ENCODE results near the gene ENTREP1. TPM values are rescaled to one million over a fixed set of nuclear protein-coding genes. Genes with fewer than 3 reads are reported as not detected.
"Not testable (repeated sequence)": the region's sequence is repeated elsewhere in the genome, so short reads cannot be mapped to it uniquely, and the experiment has no call there.

Gene ENTREP1, protein sequence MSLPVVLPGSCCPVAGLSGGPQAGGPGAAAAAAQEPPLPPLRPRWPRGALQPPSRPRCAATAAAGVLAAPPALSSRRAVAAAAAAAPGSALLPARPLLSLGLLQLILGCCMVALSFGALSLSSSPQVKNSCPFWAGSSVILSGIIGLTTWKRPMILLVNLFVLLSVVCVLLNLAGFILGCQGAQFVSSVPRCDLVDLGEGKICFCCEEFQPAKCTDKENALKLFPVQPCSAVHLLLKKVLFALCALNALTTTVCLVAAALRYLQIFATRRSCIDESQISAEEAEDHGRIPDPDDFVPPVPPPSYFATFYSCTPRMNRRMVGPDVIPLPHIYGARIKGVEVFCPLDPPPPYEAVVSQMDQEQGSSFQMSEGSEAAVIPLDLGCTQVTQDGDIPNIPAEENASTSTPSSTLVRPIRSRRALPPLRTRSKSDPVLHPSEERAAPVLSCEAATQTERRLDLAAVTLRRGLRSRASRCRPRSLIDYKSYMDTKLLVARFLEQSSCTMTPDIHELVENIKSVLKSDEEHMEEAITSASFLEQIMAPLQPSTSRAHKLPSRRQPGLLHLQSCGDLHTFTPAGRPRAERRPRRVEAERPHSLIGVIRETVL
- 1 to 10 TPM; 3.3 to 6.5 TPM for total RNA-seq
- long read RNA-seq, donor 1, partial matches to known transcripts, result 3 of 5 reads
- long read RNA-seq, donor 1, other reads (novel, unspliced or antisense), result 2 of 5 reads
- long read RNA-seq, donor 2, partial matches to known transcripts, result 7 of 8 reads
- long read RNA-seq, donor 2, other reads (novel, unspliced or antisense), result 0 of 8 reads

DNA sequence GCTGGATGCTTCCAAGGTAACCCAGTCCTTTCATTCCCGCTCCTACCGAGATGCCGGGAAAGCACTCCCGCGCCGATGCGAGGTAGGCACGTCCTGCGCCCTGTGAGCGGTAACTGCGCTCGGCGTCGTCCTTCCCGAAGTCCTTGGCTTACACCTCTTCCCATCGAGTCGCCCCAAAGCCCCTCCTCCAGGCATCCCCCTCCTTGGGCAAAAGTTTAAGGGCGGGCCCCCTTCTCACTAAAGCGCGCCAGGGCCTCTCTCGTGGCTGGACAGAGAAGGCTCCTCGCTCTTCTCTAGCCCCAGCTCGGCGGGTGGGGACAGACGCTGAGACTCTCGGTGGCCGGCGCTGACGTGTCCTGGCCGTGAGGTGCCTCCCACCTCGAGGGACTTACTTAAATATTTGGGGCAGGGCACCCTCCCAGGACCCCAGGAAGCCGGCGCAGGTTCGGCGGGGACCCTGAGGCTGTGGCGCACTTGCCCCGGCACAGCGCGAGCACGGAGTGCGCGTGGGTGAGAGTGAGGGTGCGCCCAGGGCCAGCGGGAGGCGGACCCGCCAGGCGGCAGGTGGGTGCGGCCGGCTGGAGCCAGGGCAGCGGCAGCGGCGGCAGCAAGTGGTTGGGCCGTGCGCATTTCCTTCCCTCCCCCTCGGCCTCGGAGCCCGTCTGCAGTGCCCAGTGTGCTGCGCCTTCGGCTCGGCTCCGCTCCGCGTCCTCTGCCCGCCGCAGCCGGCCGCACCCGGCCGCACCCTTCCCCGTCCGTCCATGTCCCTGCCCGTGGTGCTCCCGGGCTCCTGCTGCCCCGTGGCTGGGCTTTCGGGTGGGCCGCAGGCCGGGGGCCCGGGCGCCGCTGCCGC is at the start of gene ENTREP1:
ENTREP1 (plus strand) TSS at position 667 of the 853 bp plus-strand sequence; CDS start at position 762, 95 bp downstream.
- intact Hi-C loops (cut with DNase I), result no loop called here
- peak; percentile 85 for DNase-seq (ENCODE audit: low spot score)

DNA sequence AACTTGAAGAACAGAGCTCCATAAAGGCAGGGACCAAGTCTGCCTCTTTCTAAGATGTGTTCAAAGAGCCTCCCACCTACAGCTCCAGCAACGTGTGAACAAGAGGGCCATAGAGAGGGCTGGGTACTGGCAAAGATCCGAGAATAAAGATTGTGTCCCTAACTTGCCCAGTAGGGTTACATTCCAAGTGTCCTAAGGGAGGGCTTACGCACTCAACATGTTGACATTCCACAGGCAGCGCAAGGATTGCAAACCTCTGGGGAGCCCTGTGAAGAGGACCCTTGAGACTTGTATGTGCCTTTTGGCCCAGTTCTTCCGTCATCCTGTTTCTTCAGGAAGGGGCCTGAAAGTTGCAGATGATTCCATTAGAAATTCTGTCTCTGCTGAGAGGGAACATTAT is 48.2 kb upstream of the ENTREP1 start:
- DNase-seq (ENCODE audit: low spot score), result no peak
- intact Hi-C loops (cut with DNase I), result no loop called here

DNA sequence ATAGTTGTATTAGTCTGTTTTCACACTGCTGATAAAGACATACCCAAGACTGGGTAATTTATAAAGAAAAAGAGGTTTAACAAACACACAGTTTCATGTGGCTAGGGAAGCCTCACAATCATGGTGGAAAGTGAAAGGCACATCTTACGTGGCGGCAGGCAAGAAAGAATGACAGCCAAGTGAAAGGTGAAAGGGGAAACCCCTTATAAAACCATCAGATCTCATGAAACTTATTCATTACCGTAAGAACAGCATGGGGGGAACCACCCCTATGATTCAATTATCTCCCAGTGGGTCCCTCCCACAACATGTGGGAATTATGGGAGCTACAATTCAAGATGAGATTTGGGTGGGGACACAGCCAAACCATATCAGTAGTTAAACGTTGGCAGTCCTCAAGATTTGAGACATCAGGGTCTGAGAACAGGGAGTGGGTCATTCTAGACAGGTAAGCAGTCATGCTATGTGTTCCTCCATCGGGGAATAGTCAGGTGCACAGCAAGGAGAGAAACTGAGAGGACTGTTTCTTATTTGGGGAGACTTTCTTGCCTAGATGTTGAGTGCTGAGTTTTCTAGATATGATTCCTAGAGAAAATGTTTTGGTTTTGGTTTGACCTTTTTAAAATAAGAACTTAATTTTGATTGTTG is 45.8 kb upstream of the ENTREP1 start:
- intact Hi-C loops (cut with DNase I), result no loop called here
- no peak for DNase-seq (ENCODE audit: low spot score)

DNA sequence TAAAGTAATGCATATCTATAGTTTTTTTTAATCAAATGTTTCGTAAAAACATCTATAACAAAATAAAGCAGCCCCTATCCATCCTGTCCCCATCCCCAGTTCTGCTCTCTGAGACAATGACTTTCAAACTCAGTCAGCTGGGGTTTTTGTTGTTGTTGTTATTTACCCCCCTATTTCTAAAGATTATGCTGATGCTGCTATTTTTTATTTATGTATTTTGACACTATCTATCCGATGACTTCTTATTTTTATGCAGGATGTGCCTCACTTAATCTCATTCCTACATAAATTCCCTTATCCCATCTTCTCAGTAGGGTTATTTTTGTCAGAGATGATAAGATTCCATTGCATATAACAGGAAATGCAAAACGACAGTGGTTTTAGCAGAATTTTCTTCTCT is 45.3 kb upstream of the ENTREP1 start:
- intact Hi-C loops (cut with DNase I), result no loop called here
- DNase-seq (ENCODE audit: low spot score), result no peak

DNA sequence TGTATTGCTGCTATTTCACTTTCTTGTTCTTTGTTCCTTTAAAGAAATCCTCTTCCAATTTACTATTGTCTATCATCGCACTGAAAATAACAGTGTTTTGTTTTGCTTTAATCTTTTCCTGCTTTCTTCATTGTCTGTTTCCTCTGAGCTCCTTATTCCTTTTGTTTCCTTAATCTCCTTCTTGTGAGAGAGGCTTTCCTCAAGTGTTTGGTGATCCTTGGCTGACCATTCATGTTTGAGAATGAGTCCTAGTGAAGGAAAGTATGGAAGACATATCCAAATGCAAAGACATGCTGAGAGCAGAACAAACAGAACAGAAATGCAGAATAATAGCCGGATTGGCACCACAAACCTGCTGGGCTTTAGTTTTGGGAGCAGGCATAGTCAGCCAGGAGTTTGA is 42.0 kb upstream of the ENTREP1 start:
- intact Hi-C loops (cut with DNase I), result no loop called here
- DNase-seq (ENCODE audit: low spot score), result no peak

DNA sequence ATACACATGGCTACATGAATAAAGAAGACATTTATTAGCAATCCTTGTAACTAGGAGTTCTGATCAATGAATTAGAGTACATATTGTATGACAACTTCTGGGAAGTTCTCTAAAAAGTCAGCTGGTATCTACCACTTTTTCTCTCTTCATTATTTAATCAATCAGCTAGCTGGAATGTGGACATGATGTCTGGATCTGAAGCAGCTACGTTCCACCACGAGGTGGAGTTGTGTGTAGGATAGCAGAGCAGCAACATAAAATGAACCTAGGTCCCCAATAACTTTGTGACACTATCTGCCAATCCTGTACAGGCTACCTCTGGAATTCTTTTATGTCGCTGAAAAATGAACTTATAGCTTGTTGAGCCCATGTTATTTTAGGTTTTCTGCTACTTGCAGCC is 32.9 kb upstream of the ENTREP1 start:
- no peak for DNase-seq (ENCODE audit: low spot score)
- intact Hi-C loops (cut with DNase I), result no loop called here

DNA sequence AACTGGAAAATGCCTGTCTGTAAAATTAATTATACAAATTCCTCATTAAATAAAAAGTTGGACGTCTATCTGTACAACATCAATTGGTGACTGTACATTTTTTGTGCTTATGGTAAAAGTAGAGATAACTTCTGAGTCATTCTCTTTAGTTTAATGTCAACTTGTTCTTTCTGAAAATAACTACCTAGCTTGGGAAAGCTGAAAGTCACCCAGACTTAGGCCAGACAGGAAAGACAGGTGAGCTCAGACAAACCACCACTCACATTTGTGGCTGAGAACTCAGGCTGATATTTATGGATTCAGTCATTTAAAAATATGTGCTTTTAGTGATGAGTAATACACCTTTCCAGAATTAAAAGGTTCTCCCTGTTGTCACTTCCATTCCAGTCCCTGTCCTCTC is 31.9 kb upstream of the ENTREP1 start:
- intact Hi-C loops (cut with DNase I), result no loop called here
- no peak for DNase-seq (ENCODE audit: low spot score)

DNA sequence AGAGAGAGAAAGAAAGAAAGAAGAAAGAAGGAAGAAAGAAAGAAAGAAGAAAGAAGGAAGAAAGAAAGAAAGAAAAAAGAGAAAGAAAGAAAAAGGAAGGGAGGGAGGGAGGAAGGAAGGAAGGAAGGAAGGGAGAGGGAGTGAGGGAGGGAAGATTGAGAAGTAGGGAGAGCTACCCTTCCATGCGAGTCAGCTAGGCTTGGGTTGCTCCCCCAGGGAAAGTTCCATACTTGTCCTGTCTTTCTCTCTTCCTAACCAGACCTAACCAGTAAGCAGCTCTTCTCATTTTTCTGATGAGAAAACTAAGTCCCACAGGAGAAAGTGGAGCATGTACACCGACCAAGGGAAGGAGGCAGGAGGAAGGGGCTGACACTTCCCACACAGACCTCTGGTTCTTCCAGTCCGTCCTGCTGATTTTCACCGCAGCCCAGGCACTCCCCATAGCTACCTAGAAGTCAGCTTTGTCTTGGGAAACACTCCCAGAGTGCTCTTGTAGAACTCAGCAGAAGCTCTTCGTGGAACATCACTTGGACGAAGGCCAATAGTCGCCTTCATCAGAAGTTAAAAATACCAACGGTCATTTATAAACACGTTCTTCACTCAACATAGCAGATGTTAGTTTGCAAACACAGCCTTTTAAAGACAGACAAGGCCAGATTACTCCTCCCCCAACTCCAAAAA is 29.0 kb upstream of the ENTREP1 start:
- no peak for DNase-seq (ENCODE audit: low spot score)
- intact Hi-C loops (cut with DNase I), result loop anchor here in 1 of 2 donors (5.0 kb wide), 1 partner anchor 736 kb away; no protein-coding TSS in a partner anchor

DNA sequence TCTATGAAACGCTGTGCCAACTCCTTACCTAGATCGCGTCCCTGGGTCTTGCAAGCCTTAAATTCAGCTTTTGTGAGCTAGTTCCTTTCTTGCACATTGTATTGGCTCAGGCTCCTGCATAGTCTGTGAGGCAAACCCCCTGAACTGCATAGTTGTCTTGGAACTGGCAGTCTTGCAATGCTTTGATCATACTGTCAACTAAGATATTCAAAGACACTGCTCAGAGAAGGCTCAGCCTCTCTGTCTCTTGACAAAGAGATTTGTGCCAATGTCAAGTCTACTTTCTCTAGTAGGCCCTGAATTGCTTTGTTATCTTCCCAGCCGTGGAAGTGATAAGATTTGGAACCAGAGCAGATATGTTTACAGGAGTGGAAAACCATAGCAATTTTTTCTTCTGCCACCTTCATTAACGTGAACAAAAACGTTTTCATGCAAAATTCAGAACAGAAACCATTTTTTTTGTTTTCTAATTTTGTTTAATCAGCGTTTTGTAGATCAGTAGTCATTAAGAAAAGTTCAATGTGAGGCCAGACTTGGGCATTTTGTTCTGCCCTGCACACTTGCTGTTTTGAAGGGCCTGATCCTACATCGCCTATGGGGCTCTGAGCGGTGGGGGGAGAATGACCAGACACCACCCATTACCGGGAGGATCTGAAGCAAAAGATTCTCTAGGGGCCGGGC is 27.6 kb upstream of the ENTREP1 start:
- no peak for DNase-seq (ENCODE audit: low spot score)
- intact Hi-C loops (cut with DNase I), result loop anchor here in 1 of 2 donors (5.0 kb wide), 1 partner anchor 735 kb away; no protein-coding TSS in a partner anchor

DNA sequence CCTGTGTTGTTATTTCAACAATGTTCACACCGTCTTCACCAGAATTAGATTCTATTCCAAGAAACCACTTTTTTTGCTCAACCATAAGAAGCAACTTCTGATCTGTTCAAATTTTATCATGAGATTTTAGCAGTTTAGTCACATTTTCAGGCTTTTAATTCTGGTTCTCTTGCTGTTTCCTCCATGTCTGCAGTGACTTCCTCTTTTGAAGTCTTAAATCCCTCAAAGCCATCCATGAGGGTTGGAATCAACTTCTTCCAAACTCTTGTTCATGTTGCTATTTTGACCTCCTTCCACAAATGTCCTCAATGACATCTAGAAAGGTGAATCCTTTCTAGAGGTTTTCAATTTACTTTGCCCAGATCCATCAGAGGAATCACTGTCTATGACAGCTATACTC is 25.7 kb upstream of the ENTREP1 start:
- intact Hi-C loops (cut with DNase I), result loop anchor here in 1 of 2 donors (5.0 kb wide), 1 partner anchor 733 kb away; no protein-coding TSS in a partner anchor

DNA sequence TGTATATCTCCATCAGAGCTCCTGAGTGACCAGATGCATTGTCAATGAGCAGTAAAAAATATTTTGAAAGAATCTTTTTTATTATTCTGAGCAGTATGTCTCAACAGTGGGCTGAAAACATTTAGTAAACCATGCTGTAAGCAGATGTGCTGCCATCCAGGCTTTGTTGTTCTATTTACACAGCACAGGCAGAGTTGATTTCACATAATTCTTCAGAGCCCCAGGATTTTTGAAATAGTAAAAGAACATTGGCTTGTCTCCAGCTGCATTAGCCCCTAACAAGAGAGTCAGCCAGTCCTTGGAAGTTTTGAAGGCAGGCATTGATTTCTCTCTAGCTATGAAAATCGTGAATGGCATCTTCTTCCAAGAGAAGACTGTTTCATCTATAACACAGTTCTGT is 25.2 kb upstream of the ENTREP1 start:
- intact Hi-C loops (cut with DNase I), result loop anchor here in 1 of 2 donors (5.0 kb wide), 1 partner anchor 732 kb away; no protein-coding TSS in a partner anchor
- DNase-seq (ENCODE audit: low spot score), result no peak

More for the DNA sequence above, 25.7 kb upstream of the ENTREP1 start:
- DNase-seq (ENCODE audit: low spot score), result no peak

DNA sequence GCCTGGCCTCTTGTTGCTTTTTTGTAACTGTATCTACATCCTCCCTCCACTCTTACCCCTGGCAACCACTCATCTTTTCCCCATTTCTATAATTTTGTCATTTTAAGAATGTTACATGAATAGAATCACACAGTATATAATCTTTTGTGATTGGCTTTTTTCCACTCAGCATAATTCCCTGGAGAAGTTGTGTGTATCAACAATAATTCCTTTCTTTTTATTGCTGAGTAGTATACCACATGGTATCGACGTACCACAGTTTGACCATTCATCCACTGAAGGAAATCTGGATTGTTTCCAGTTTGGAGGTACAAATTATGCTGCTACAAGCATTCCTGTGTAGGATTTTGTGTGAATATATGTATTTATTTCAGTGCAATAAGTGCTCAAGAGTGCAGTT is 21.7 kb upstream of the ENTREP1 start:
- no peak for DNase-seq (ENCODE audit: low spot score)
- intact Hi-C loops (cut with DNase I), result no loop called here

DNA sequence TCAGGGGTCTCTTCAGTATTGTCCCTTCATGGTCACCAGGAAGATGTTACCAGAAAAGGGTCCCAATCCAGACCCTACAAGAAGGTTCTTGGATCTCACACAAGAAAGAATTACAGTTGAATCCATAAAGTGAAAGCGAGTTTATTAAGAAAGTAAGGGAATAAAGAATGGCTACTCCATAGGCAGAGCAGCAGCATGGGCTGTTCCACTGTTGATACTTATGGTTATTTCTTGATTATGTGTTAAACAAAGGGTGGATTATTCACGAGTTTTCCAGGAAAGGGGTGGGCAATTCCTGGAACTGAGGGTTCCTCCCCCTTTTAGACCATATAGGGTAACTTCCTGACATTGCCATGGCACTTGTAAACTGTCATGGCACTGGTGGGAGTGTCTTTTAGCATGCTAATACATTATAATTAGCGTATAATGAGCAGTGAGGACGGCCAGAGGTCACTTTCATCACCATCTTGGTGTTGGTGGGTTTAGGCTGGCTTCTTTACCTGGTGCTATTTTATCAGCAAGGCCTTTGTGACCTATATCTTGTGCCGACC is 18.0 kb upstream of the ENTREP1 start:
- intact Hi-C loops (cut with DNase I); DNase-seq (ENCODE audit: low spot score): not testable (repeated sequence)

DNA sequence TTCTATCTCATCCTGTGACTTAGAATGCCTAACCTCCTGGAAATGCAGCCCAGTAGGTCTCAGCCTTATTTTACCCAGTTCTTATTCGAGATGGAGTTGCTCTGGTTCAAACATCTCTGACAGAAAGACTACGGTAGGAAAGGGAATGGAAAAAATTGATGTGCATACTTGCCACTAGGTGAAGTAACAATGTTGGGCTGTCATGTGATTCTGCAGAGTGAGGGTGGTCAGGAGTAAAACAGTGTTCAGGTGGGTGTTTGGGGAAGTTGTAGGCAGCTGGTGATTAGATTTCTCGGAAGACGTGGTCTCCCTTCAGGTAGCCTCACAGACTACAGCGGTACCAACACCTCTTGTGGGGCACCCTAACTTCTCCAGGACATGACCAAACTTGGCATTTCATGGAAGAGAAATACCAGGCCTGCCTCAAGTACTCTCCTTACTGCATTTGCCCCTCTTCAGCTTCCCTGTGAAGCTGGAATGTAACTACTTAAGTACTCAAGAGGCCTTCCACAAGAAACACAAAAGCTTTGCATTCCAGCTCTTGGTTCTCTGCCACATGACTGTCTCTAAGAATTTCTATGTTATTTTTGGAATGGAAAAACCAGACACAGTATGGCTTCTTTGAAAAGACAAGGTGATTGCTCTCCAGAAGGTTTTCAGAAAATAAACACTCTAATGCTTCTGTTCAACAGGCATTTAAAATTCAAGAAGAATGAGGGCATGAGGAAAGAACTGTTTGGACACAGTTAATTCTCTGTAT is 17.4 kb upstream of the ENTREP1 start:
- no peak for DNase-seq (ENCODE audit: low spot score)
- intact Hi-C loops (cut with DNase I), result no loop called here

DNA sequence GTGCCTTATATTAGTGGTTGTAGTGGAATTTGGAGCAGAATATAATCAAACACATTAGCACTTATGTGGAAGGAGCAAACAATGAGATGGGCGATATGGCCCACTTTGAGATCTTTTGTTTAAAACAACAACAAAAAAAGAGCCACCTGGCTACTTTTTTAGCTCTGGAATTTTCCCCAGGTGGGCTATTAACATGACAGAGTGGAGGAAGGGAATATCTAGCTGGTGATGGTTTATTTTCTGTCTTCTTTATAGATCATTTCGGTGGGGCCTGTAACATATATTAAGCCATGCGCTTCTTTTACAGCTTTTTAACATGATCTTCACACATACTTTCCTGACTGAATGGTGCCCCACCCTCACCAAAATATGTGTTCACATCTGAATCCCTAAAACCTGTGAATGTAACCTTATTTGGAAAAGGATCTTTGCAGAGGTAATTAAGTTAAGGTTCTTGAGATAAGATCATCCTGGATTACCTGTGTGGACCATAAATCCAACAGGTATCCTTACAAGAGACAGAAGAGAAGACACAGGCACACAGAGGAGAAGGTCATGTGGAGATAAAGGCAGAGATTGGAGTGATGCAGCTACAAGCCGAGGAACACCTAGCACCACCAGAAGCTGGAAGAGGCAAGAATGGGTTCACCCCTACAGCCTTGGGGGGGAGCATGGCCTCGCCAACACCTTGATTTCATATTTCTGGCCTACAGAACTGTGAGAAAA is 16.6 kb upstream of the ENTREP1 start:
- intact Hi-C loops (cut with DNase I), result no loop called here
- DNase-seq (ENCODE audit: low spot score), result no peak

DNA sequence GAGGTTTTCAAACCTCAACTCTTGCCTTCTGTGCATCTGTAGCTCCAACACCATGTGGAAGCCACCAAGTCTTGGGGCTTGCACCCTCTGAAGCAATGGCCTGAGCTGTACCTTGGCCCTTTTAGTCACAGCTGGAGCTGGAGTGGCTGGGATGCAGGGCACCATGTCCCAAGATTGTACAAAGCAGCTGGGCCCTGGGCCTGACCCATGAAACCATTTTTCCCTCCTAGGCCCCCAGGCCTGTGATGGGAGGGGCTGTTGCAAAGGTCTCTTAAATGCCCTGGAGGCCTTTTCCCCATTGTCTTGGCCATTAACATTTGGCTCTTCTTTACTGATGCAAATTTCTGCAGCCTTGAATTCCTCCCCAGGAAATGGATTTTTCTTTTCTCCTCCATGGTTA is 11.8 kb upstream of the ENTREP1 start:
- no peak for DNase-seq (ENCODE audit: low spot score)
- intact Hi-C loops (cut with DNase I), result loop anchor here in 1 of 2 donors (1.0 kb wide), 1 partner anchor 8 kb away; no protein-coding TSS in a partner anchor

Data from posterior vena cava (tissue), 2 donors.